Glutamatergic neuron (in vitro differentiated cells): ENCODE data around the gene MED9. TPM values are rescaled to one million over a fixed set of nuclear protein-coding genes. Genes with fewer than 3 reads are reported as not detected.
"Not testable (repeated sequence)": the region's sequence is repeated elsewhere in the genome, so short reads cannot be mapped to it uniquely, and the experiment has no call there.

ENCODE experiments used
- DNase-seq: peaks from one replicate; pipeline ENCODE4 v3.0.0; 2022
- H3K27ac Mint-ChIP-seq: one replicate; pipeline ENCODE4 v1.8.0; 2020; ENCODE audit warnings: mild to moderate bottlenecking, mixed read lengths, inconsistent platforms; ENCODE audit not compliant: unreplicated experiment
- H3K27me3 Mint-ChIP-seq: one replicate; pipeline ENCODE4 v1.8.0; 2020; ENCODE audit warnings: mild to moderate bottlenecking, moderate library complexity, mixed read lengths, inconsistent platforms; ENCODE audit not compliant: unreplicated experiment
- H3K36me3 Mint-ChIP-seq: one replicate; pipeline ENCODE4 v1.8.0; 2020; ENCODE audit warnings: mild to moderate bottlenecking, mixed read lengths, inconsistent platforms; ENCODE audit not compliant: unreplicated experiment
- H3K4me1 Mint-ChIP-seq: one replicate; pipeline ENCODE4 v1.8.0; 2020; ENCODE audit warnings: mild to moderate bottlenecking, low read depth, mixed read lengths, inconsistent platforms; ENCODE audit not compliant: unreplicated experiment
- H3K4me3 Mint-ChIP-seq: one replicate; pipeline ENCODE4 v1.8.0; 2020; ENCODE audit warnings: mild to moderate bottlenecking, mixed read lengths, inconsistent platforms; ENCODE audit not compliant: unreplicated experiment
- H3K9me3 Mint-ChIP-seq: one replicate; pipeline ENCODE4 v1.8.0; 2020; ENCODE audit warnings: mild to moderate bottlenecking, moderate library complexity, mixed read lengths, inconsistent platforms; ENCODE audit not compliant: unreplicated experiment
- total RNA-seq: library from RNA; stranded (reverse); fragmentation: NEBNext Ultra II Directional; extraction: Animal tissue kit (Norgen Biotek cat#: 25700); gene quantifications from one replicate; pipeline ENCODE4 v1.2.1, GENCODE V29; 2021; ENCODE audit not compliant: unreplicated experiment
- TF ChIP-seq, protein P1 (sequence below): fragments of 200-600 bp; sonication (generic); IDR thresholded peaks from one replicate; pipeline ENCODE4 v1.5.0; 2021; ENCODE audit not compliant: partially characterized antibody, unreplicated experiment

MED9 gene
- total RNA-seq, 1 donor from 2014 or later, result 23.2 TPM

DNA sequence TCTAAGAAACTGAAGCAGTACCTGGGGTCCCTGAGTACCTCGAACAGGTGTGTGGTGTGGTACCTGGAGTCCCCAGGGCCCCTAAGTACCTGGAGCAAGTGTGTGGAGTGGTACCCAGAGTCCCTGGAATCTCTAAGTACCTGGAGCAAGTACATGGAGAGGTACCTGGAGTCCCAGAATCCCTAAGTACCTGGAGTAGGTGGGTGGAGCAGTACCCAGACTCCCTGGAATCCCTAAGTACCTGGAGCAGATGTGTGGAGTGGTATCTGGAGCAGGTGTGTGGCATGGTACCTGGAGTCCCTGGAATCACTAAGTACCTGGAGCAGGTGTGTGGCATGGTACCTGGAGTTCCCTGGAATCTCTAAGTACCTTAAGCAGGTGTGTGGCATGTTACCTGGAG is 22.5 kb upstream of the MED9 start:
- TF ChIP-seq, protein P1, sequence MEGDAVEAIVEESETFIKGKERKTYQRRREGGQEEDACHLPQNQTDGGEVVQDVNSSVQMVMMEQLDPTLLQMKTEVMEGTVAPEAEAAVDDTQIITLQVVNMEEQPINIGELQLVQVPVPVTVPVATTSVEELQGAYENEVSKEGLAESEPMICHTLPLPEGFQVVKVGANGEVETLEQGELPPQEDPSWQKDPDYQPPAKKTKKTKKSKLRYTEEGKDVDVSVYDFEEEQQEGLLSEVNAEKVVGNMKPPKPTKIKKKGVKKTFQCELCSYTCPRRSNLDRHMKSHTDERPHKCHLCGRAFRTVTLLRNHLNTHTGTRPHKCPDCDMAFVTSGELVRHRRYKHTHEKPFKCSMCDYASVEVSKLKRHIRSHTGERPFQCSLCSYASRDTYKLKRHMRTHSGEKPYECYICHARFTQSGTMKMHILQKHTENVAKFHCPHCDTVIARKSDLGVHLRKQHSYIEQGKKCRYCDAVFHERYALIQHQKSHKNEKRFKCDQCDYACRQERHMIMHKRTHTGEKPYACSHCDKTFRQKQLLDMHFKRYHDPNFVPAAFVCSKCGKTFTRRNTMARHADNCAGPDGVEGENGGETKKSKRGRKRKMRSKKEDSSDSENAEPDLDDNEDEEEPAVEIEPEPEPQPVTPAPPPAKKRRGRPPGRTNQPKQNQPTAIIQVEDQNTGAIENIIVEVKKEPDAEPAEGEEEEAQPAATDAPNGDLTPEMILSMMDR, result no peak

DNA sequence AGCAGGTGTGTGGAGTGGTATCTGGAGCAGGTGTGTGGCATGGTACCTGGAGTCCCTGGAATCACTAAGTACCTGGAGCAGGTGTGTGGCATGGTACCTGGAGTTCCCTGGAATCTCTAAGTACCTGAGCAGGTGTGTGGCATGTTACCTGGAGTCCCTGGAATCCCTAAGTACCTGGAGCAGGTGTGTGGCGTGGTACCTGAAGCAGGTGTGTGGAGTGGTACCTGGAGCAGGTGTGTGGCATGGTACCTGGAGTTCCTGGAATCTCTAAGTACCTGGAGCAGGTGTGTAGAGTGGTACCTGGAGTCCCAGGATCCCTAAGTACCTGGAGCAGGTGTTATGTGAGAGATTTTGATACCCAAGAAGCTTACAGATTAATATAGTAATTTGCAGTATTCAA is 22.1 kb upstream of the MED9 start:
- H3K9me3 Mint-ChIP-seq, H3K4me3 Mint-ChIP-seq, H3K36me3 Mint-ChIP-seq, DNase-seq, H3K27me3 Mint-ChIP-seq, H3K27ac Mint-ChIP-seq: not testable (repeated sequence)
- H3K4me1 Mint-ChIP-seq, result peaks cover 19% of the 10 kb centered on the region

More for the DNA sequence above, 22.5 kb upstream of the MED9 start:
- H3K4me3 Mint-ChIP-seq, result no peak overlapping the region
- H3K27me3 Mint-ChIP-seq, result peaks cover 8% of the 10 kb centered on the region
- peaks cover 19% of the 10 kb centered on the region for H3K4me1 Mint-ChIP-seq
- H3K27ac Mint-ChIP-seq, result no peak overlapping the region
- peaks cover 7% of the 10 kb centered on the region for H3K9me3 Mint-ChIP-seq
- no peaks in the 10 kb centered on the region for H3K36me3 Mint-ChIP-seq
- DNase-seq, result no peak

DNA sequence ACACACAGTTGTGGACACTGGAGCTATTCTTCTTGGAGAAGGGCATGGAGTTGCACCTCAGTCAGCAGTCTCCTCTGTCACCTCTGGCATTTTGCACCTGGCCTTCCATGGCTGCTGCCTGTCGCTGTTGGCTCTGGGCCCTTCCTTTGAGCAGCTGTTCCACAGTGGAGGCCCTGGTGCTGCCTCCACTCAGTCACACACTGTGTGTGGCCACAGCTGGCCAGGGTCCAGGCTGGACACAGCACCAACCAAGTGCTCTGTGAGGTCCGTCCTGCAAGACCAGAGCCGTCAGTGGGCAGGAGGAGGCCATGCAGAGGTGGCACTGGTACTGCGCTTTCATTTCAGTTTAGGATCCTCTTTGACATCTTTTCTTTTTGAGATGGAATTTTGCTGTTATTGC is 21.6 kb upstream of the MED9 start:
- H3K4me3 Mint-ChIP-seq, result no peak overlapping the region
- H3K9me3 Mint-ChIP-seq, result peaks cover 4% of the 10 kb centered on the region
- peaks cover 10% of the 10 kb centered on the region for H3K27me3 Mint-ChIP-seq
- DNase-seq, result no peak
- peaks cover 3% of the 10 kb centered on the region for H3K36me3 Mint-ChIP-seq
- no peak overlapping the region for H3K27ac Mint-ChIP-seq
- TF ChIP-seq, protein P1, result no peak
- H3K4me1 Mint-ChIP-seq, result peaks cover 17% of the 10 kb centered on the region

DNA sequence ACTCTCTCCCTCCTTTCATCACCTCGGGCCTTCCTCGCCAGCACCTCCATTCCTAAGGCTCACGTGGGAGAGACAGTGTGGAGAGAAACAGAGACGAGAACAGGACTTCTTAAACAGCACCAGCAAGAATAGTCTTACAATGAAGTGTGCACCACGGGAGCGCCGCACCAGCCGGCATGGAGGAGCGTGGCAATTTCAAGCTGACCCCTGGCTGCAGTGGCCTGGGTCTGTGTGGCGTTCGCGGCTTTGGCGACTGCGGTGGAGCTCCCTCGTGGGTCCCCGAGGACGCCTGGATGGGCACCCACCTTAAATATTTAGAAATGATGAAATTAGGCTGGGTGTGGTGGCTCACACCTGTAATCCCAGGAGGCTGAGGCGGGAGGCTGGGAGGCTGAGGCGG is 20.5 kb upstream of the MED9 start:
- Mint-ChIP-seq H3K4me1 (peaks cover 7% of the 10 kb centered on the region), H3K27me3 (peaks cover 9% of the 10 kb centered on the region), H3K9me3 (peaks cover 4% of the 10 kb centered on the region), H3K4me3 (no peak overlapping the region), H3K36me3 (peaks cover 5% of the 10 kb centered on the region), H3K27ac (no peak overlapping the region)
- TF ChIP-seq, protein P1, result no peak
- no peak for DNase-seq

DNA sequence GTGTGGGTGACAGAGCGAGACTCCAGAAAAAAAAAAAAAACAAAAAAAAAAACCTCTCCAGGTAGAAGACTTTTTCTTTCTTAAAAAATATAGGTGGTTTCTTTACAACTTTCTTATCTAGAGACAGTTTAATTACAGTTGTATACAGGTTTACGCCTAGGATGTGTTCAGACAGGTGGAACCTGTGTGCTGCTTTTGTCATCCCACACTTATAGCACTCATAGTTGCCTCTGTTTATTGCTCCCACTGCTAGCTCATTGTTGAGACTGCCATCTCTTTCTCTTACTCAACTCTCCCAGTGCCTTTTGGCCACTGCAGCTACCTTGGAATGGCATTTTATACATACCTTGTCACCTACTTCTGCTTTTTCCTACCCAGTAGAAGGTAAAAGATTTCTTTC is 19.1 kb upstream of the MED9 start:
- Mint-ChIP-seq H3K36me3 (peaks cover 5% of the 10 kb centered on the region), H3K27ac (no peak overlapping the region), H3K9me3 (peaks cover 4% of the 10 kb centered on the region), H3K4me3 (no peak overlapping the region), H3K27me3 (peaks cover 9% of the 10 kb centered on the region), H3K4me1 (peaks cover 7% of the 10 kb centered on the region)
- DNase-seq, result no peak
- TF ChIP-seq, protein P1, result no peak

DNA sequence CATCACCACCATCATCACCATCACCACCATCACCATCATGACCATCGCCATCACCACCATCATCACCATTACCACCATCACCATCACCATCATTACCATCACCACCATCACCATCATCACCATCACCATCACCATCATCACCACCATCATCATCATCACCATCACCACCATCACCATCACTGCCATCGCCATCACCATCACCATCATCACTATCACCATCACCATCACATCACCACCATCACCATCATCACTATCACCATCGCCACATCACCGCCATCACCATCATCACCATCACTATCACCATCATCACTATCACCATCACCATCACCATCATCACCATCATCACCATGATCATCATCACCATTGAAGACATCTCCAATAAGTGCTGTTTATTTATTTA is 16.8 kb upstream of the MED9 start:
- Mint-ChIP-seq H3K4me3 (no peak overlapping the region), H3K4me1 (no peaks in the 10 kb centered on the region), H3K27ac (peak overlapping the region; percentile 7)

More for the DNA sequence above, 16.8 kb upstream of the MED9 start:
- peaks cover 5% of the 10 kb centered on the region for H3K36me3 Mint-ChIP-seq
- DNase-seq, result no peak
- H3K27me3 Mint-ChIP-seq, result peaks cover 8% of the 10 kb centered on the region
- H3K9me3 Mint-ChIP-seq, result peaks cover 1% of the 10 kb centered on the region
- TF ChIP-seq, protein P1, result no peak
